Activated naive CD4-positive, alpha-beta T cell treated with anti-CD3 and anti-CD28 coated beads, Interleukin-2, amount 10 ng/mL, durations not matched to agents 7 days and 5 days (primary cell): ENCODE data around the gene BCAR3.
"Not testable (repeated sequence)": the region's sequence is repeated elsewhere in the genome, so short reads cannot be mapped to it uniquely, and the experiment has no call there.

Experiments used
- CTCF ChIA-PET: fragments of 350-600 bp; sonication (Branson Sonifier 250); formaldehyde crosslinking; loops from one replicate; lab custom pipeline; 2021; ENCODE audit warnings: antibody characterized with exemption; lab: Charles Lee
- DNase-seq: peaks from one replicate; pipeline ENCODE4 v3.0.0-alpha.2; 2020
- H3K27ac Mint-ChIP-seq: one replicate; pipeline ENCODE4 v1.8.0; 2021; ENCODE audit warnings: mild to moderate bottlenecking, moderate library complexity, mixed read lengths
- H3K27me3 Mint-ChIP-seq: one replicate; pipeline ENCODE4 v1.8.0; 2021; ENCODE audit warnings: mild to moderate bottlenecking, mixed read lengths
- H3K36me3 Mint-ChIP-seq: one replicate; pipeline ENCODE4 v1.8.0; 2021; ENCODE audit warnings: mixed read lengths
- H3K4me1 Mint-ChIP-seq: one replicate; pipeline ENCODE4 v1.8.0; 2021; ENCODE audit warnings: mixed read lengths
- H3K4me3 Mint-ChIP-seq: one replicate; pipeline ENCODE4 v1.8.0; 2021; ENCODE audit warnings: mild to moderate bottlenecking, moderate library complexity, mixed read lengths
- H3K9me3 Mint-ChIP-seq: one replicate; pipeline ENCODE4 v1.8.0; 2021; ENCODE audit warnings: mixed read lengths

BCAR3 gene

GRCh38 chr1:93574511-93574910, 107.1 kb downstream of the BCAR3 start:
- CTCF ChIA-PET: no interaction called here
- Mint-ChIP-seq H3K27me3 (no peaks in the 10 kb centered on the region), H3K4me1 (no peaks in the 10 kb centered on the region), H3K9me3 (no peaks in the 10 kb centered on the region), H3K36me3 (no peaks in the 10 kb centered on the region), H3K27ac (no peak overlapping the region), H3K4me3 (no peak overlapping the region)
- no peak for DNase-seq

GRCh38 chr1:93573940-93574469, 107.6 kb downstream of the BCAR3 start:
- H3K27me3 Mint-ChIP-seq: no peaks in the 10 kb centered on the region
- CTCF ChIA-PET: no interaction called here
- no peak for DNase-seq
- no peak overlapping the region for H3K27ac Mint-ChIP-seq
- no peaks in the 10 kb centered on the region for H3K9me3 Mint-ChIP-seq
- no peaks in the 10 kb centered on the region for H3K4me1 Mint-ChIP-seq
- no peak overlapping the region for H3K4me3 Mint-ChIP-seq
- no peaks in the 10 kb centered on the region for H3K36me3 Mint-ChIP-seq

- no peak overlapping the region for H3K4me3 Mint-ChIP-seq
- no peaks in the 10 kb centered on the region for H3K36me3 Mint-ChIP-seq
- CTCF ChIA-PET: no interaction called here
- no peak overlapping the region for H3K27ac Mint-ChIP-seq
- DNase-seq: no peak
- no peaks in the 10 kb centered on the region for H3K27me3 Mint-ChIP-seq
- no peaks in the 10 kb centered on the region for H3K9me3 Mint-ChIP-seq
- no peaks in the 10 kb centered on the region for H3K4me1 Mint-ChIP-seq
Observed at GRCh38 chr1:93571623-93572310, 109.9 kb downstream of the BCAR3 start.

- Mint-ChIP-seq H3K4me3 (no peak overlapping the region), H3K36me3 (no peaks in the 10 kb centered on the region), H3K4me1 (no peaks in the 10 kb centered on the region), H3K27me3 (no peaks in the 10 kb centered on the region), H3K9me3 (no peaks in the 10 kb centered on the region), H3K27ac (no peak overlapping the region)
- CTCF ChIA-PET: no interaction called here
- no peak for DNase-seq
Observed at GRCh38 chr1:93569489-93569888, 112.1 kb downstream of the BCAR3 start.

- no peaks in the 10 kb centered on the region for H3K4me1 Mint-ChIP-seq
- H3K4me3 Mint-ChIP-seq: no peak overlapping the region
- CTCF ChIA-PET: no interaction called here
- no peaks in the 10 kb centered on the region for H3K9me3 Mint-ChIP-seq
- H3K27me3 Mint-ChIP-seq: no peaks in the 10 kb centered on the region
- H3K27ac Mint-ChIP-seq: no peak overlapping the region
- H3K36me3 Mint-ChIP-seq: no peaks in the 10 kb centered on the region
- DNase-seq: no peak
Observed at GRCh38 chr1:93567255-93567918, 114.2 kb downstream of the BCAR3 start.

GRCh38 chr1:93566227-93566626, 115.4 kb downstream of the BCAR3 start:
- Mint-ChIP-seq H3K9me3 (no peaks in the 10 kb centered on the region), H3K27me3 (no peaks in the 10 kb centered on the region), H3K27ac (no peak overlapping the region), H3K36me3 (no peaks in the 10 kb centered on the region), H3K4me1 (no peaks in the 10 kb centered on the region), H3K4me3 (no peak overlapping the region)
- CTCF ChIA-PET: no interaction called here
- DNase-seq: no peak

- Mint-ChIP-seq H3K9me3 (no peaks in the 10 kb centered on the region), H3K4me1 (no peaks in the 10 kb centered on the region), H3K27me3 (no peaks in the 10 kb centered on the region), H3K4me3 (no peak overlapping the region), H3K27ac (no peak overlapping the region), H3K36me3 (no peaks in the 10 kb centered on the region)
- CTCF ChIA-PET: no interaction called here
- DNase-seq: no peak
Observed at GRCh38 chr1:93565496-93566206, 116.0 kb downstream of the BCAR3 start.

GRCh38 chr1:93559695-93560094, 121.9 kb downstream of the BCAR3 start:
- Mint-ChIP-seq H3K9me3 (no peaks in the 10 kb centered on the region), H3K27ac (no peak overlapping the region), H3K4me3 (no peak overlapping the region), H3K4me1 (peaks cover 7% of the 10 kb centered on the region), H3K36me3 (no peaks in the 10 kb centered on the region), H3K27me3 (peaks cover 3% of the 10 kb centered on the region)
- no peak for DNase-seq
- CTCF ChIA-PET: no interaction called here

GRCh38 chr1:93559045-93559444, 122.6 kb downstream of the BCAR3 start:
- DNase-seq: no peak
- CTCF ChIA-PET: no interaction called here
- peaks cover 4% of the 10 kb centered on the region for H3K27me3 Mint-ChIP-seq
- no peaks in the 10 kb centered on the region for H3K9me3 Mint-ChIP-seq
- peaks cover 7% of the 10 kb centered on the region for H3K4me1 Mint-ChIP-seq
- H3K4me3 Mint-ChIP-seq: no peak overlapping the region
- H3K36me3 Mint-ChIP-seq: no peaks in the 10 kb centered on the region
- no peak overlapping the region for H3K27ac Mint-ChIP-seq

- Mint-ChIP-seq H3K36me3 (no peaks in the 10 kb centered on the region), H3K27me3 (peaks cover 7% of the 10 kb centered on the region), H3K9me3 (no peaks in the 10 kb centered on the region), H3K27ac (no peak overlapping the region), H3K4me3 (no peak overlapping the region), H3K4me1 (peaks cover 7% of the 10 kb centered on the region)
- no peak for DNase-seq
- CTCF ChIA-PET: no interaction called here
Observed at GRCh38 chr1:93556291-93556690, 125.3 kb downstream of the BCAR3 start.

GRCh38 chr1:93554883-93555872, 126.5 kb downstream of the BCAR3 start:
- peaks cover 7% of the 10 kb centered on the region for H3K4me1 Mint-ChIP-seq
- H3K36me3 Mint-ChIP-seq: no peaks in the 10 kb centered on the region
- DNase-seq: no peak
- no peaks in the 10 kb centered on the region for H3K9me3 Mint-ChIP-seq
- no peak overlapping the region for H3K27ac Mint-ChIP-seq
- no peak overlapping the region for H3K4me3 Mint-ChIP-seq
- CTCF ChIA-PET: interaction anchor here (0.7 kb wide), 1 partner anchor 261 kb away, joined by 4 read pairs; no protein-coding TSS in a partner anchor
- H3K27me3 Mint-ChIP-seq: peaks cover 7% of the 10 kb centered on the region

- H3K27me3 Mint-ChIP-seq, H3K9me3 Mint-ChIP-seq, DNase-seq, H3K4me1 Mint-ChIP-seq, CTCF ChIA-PET, H3K4me3 Mint-ChIP-seq, H3K27ac Mint-ChIP-seq, H3K36me3 Mint-ChIP-seq: not testable (repeated sequence)
Observed at GRCh38 chr1:93553886-93554490, 127.6 kb downstream of the BCAR3 start.

GRCh38 chr1:93552741-93553455, 128.7 kb downstream of the BCAR3 start:
- Mint-ChIP-seq H3K27me3 (peaks cover 7% of the 10 kb centered on the region), H3K27ac (no peak overlapping the region), H3K4me1 (peaks cover 7% of the 10 kb centered on the region), H3K9me3 (no peaks in the 10 kb centered on the region), H3K4me3 (no peak overlapping the region), H3K36me3 (no peaks in the 10 kb centered on the region)
- CTCF ChIA-PET: no interaction called here
- DNase-seq: no peak
